H1 (cell line): Measurements from ENCODE around the gene EXO1. TPM values are rescaled to one million over a fixed set of nuclear protein-coding genes. Genes with fewer than 3 reads are reported as not detected.

Experiments used
- CTCF ChIA-PET: fragments of 300-600 bp; sonication (Branson Sonifier 250); formaldehyde crosslinking; loops from one replicate; lab custom pipeline; 2021; ENCODE audit not compliant: partially characterized antibody; lab: Charles Lee
- POLR2A ChIA-PET: fragments of 300-600 bp; sonication (Branson Sonifier 250); formaldehyde crosslinking; loops from one replicate; lab custom pipeline; 2021; ENCODE audit warnings: inconsistent platforms; ENCODE audit not compliant: partially characterized antibody; lab: Charles Lee
- DNase-seq, 2 experiments: peaks; one replicate each; pipeline versions ENCODE4 v3.0.0 to v3.0.0-alpha.2; 2010 to 2022; ENCODE audit warnings: low spot score in 2 of 2, low read depth in 1 of 2, mixed read lengths in 1 of 2
- FAIRE-seq: peaks from 2 replicates; lab custom pipeline; 2011; peaks lifted over from hg19 to GRCh38; lab: Jason Lieb, UNC
- H2AFZ ChIP-seq: 2 replicates; pipeline ENCODE4 v1.8.1; 2012; ENCODE audit warnings: low read length, inconsistent platforms
- H2AK5ac ChIP-seq: 2 replicates; pipeline ENCODE4 v1.6.1; 2013; ENCODE audit warnings: low read depth, low read length
- H2BK120ac ChIP-seq: replicated peaks from 2 replicates; pipeline ENCODE3; 2013; ENCODE audit warnings: low read depth, low read length, inconsistent platforms
- H2BK12ac ChIP-seq: 2 replicates; pipeline ENCODE4 v1.6.1; 2013; ENCODE audit warnings: low read depth, low read length
- H2BK15ac ChIP-seq: 2 replicates; pipeline ENCODE4 v1.6.1; 2013; ENCODE audit warnings: low read length
- H2BK20ac ChIP-seq: 2 replicates; pipeline ENCODE4 v1.6.1; 2013; ENCODE audit warnings: low read length
- H2BK5ac ChIP-seq: 2 replicates; pipeline ENCODE4 v1.6.1; 2013; ENCODE audit warnings: low read depth, low read length
- H3K14ac ChIP-seq: 2 replicates; pipeline ENCODE4 v1.6.1; 2013; ENCODE audit warnings: inconsistent platforms; ENCODE audit not compliant: insufficient read length
- H3K18ac ChIP-seq: 2 replicates; pipeline ENCODE4 v1.6.1; 2013; ENCODE audit warnings: low read length; ENCODE audit errors: extremely low read depth
- H3K23ac ChIP-seq: 2 replicates; pipeline ENCODE4 v1.6.1; 2013; ENCODE audit warnings: inconsistent platforms; ENCODE audit not compliant: insufficient read length
- H3K23me2 ChIP-seq: 2 replicates; pipeline ENCODE4 v1.6.1; 2013; ENCODE audit warnings: low read depth, low read length
- H3K27ac ChIP-seq: 2 replicates; pipeline ENCODE4 v1.6.1; 2011; ENCODE audit warnings: low read depth, low read length, inconsistent platforms
- H3K27me3 ChIP-seq, 4 experiments: replicated peaks in 1 of 4; 1 replicate in 1 of 4; 2 replicates in 3 of 4; pipeline versions ENCODE4 v1.6.1 to v1.8.1; 2011 to 2013; ENCODE audit warnings: low read length in 3 of 4, mild to moderate bottlenecking in 3 of 4, inconsistent platforms in 2 of 4, mixed read lengths in 2 of 4, moderate library complexity in 1 of 4; ENCODE audit not compliant: control insufficient read depth in 3 of 4, insufficient read depth in 3 of 4; ENCODE audit errors: extremely low read depth in 1 of 4
- H3K36me3 ChIP-seq, 4 experiments: 2 replicates each; pipeline versions ENCODE4 v1.6.1 to v1.8.1; 2011 to 2013; ENCODE audit warnings: mild to moderate bottlenecking in 4 of 4, low read length in 3 of 4, moderate library complexity in 2 of 4, control low read depth in 1 of 4, inconsistent platforms in 1 of 4; ENCODE audit not compliant: insufficient read depth in 4 of 4, control insufficient read depth in 2 of 4
- H3K4ac ChIP-seq: replicated peaks from 2 replicates; pipeline ENCODE3; 2013; ENCODE audit warnings: low read length, low read depth, mixed read lengths, inconsistent platforms; ENCODE audit not compliant: insufficient read length
- H3K4me1 ChIP-seq, 4 experiments: replicated peaks in 1 of 4; 1 replicate in 1 of 4; 2 replicates in 3 of 4; pipeline versions ENCODE4 v1.6.1 to v1.8.1; 2011 to 2013; ENCODE audit warnings: low read length in 3 of 4, inconsistent platforms in 2 of 4, mixed read lengths in 1 of 4; ENCODE audit not compliant: insufficient read depth in 4 of 4, control insufficient read depth in 3 of 4
- H3K4me2 ChIP-seq, 2 experiments: 2 replicates each; pipeline versions ENCODE4 v1.6.1 to v1.8.1; 2011 to 2013; ENCODE audit warnings: low read depth in 2 of 2, low read length in 2 of 2, control low read depth in 1 of 2, inconsistent platforms in 1 of 2, mild to moderate bottlenecking in 1 of 2; ENCODE audit not compliant: insufficient read depth in 1 of 2
- H3K4me3 ChIP-seq, 4 experiments: fragments of 200-600, 300-600 bp in 1 of 4; sonication (generic), shearing (Covaris generic), sonication (Bioruptor Twin) in 1 of 4; 2 replicates each; pipeline versions ENCODE4 v1.5.1 to v1.8.1; 2011 to 2016; ENCODE audit warnings: low read length in 4 of 4, low read depth in 3 of 4, control low read depth in 2 of 4, inconsistent platforms in 2 of 4, mild to moderate bottlenecking in 2 of 4, mixed read lengths in 1 of 4, moderate library complexity in 1 of 4; ENCODE audit not compliant: insufficient read depth in 2 of 4; ENCODE audit errors: extremely low read depth in 1 of 4
- H3K56ac ChIP-seq: replicated peaks from 2 replicates; pipeline ENCODE3; 2013; ENCODE audit warnings: low read depth, mild to moderate bottlenecking, mixed read lengths, low read length, inconsistent platforms; ENCODE audit not compliant: insufficient read length
- H3K79me1 ChIP-seq: 2 replicates; pipeline ENCODE4 v1.6.1; 2013; ENCODE audit warnings: low read depth, low read length, control low read depth
- H3K79me2 ChIP-seq, 2 experiments: 2 replicates each; pipeline versions ENCODE4 v1.6.1 to v1.8.1; 2012 to 2013; ENCODE audit warnings: low read length in 2 of 2, mild to moderate bottlenecking in 2 of 2, inconsistent platforms in 1 of 2; ENCODE audit not compliant: insufficient read depth in 2 of 2, control insufficient read depth in 1 of 2
- H3K9ac ChIP-seq, 4 experiments: replicated peaks in 1 of 4; 1 replicate in 1 of 4; 2 replicates in 3 of 4; pipeline versions ENCODE4 v1.6.1 to v1.8.1; 2011 to 2013; ENCODE audit warnings: low read depth in 3 of 4, low read length in 3 of 4, control low read depth in 2 of 4, mild to moderate bottlenecking in 2 of 4, moderate library complexity in 2 of 4, inconsistent platforms in 1 of 4; ENCODE audit errors: extremely low read depth in 1 of 4
- H3K9me3 ChIP-seq, 2 experiments: 2 replicates each; pipeline versions ENCODE4 v1.6.1 to v1.8.1; 2012 to 2013; ENCODE audit warnings: mild to moderate bottlenecking in 2 of 2, moderate library complexity in 2 of 2, control low read depth in 1 of 2, inconsistent platforms in 1 of 2, low read depth in 1 of 2, low read length in 1 of 2, mixed read lengths in 1 of 2; ENCODE audit not compliant: insufficient read depth in 2 of 2
- H4K20me1 ChIP-seq, 2 experiments: replicated peaks in 1 of 2; 2 replicates each; pipeline versions ENCODE3 to v1.8.1; 2011 to 2013; ENCODE audit warnings: inconsistent platforms in 2 of 2, low read length in 2 of 2, mild to moderate bottlenecking in 1 of 2; ENCODE audit not compliant: insufficient read depth in 2 of 2, control insufficient read depth in 1 of 2
- H4K5ac ChIP-seq: 2 replicates; pipeline ENCODE4 v1.6.1; 2013; ENCODE audit warnings: low read length, low read depth, mixed read lengths, inconsistent platforms; ENCODE audit not compliant: insufficient read length
- H4K8ac ChIP-seq: 2 replicates; pipeline ENCODE4 v1.8.0; 2013; ENCODE audit warnings: mild to moderate bottlenecking, moderate library complexity, low read length, inconsistent platforms; ENCODE audit not compliant: insufficient read depth; ENCODE audit errors: extremely low read depth
- H4K91ac ChIP-seq: replicated peaks from 2 replicates; pipeline ENCODE3; 2013; ENCODE audit warnings: low read length, mixed read lengths, inconsistent platforms; ENCODE audit not compliant: insufficient read length
- TAF7 ChIP-seq: optimal IDR thresholded peaks from 2 replicates; pipeline ENCODE3; 2011; ENCODE audit warnings: low read depth, mild to moderate bottlenecking, inconsistent platforms, low read length, moderate library complexity, borderline replicate concordance
- WGBS, 2 experiments: shearing (Covaris generic) in 1 of 2; methylation state at CpG; one replicate each; pipeline versions ENCODE4 v1.1.6 to v1.1.7; 2013 to 2015; ENCODE audit warnings: low lambda C conversion rate in 2 of 2, mixed read lengths in 2 of 2, inconsistent platforms in 1 of 2, low coverage in 1 of 2, missing lambda C conversion rate in 1 of 2; ENCODE audit not compliant: insufficient replicate concordance in 2 of 2, insufficient coverage in 1 of 2, insufficient read length in 1 of 2; ENCODE audit errors: extremely low coverage in 1 of 2, missing lambda C conversion rate in 1 of 2; 5-methylcytosine and 5-hydroxymethylcytosine counted together
- polyA plus RNA-seq, 7 experiments: library from polyadenylated mRNA; depleted of rRNA in 3 of 7; stranded (reverse) in 5 of 7; unstranded in 2 of 7; fragments of >200 nt in 5 of 7; fragments of 200-250 nt in 2 of 7; gene quantifications; 1 replicate in 5 of 7; 2 replicates in 1 of 7; 4 replicates in 1 of 7; pipeline versions ENCODE4 v1.2.1 to v1.2.3, GENCODE V29; 2011 to 2013; ENCODE audit warnings: missing spikeins in 2 of 7, mixed read lengths in 2 of 7
- total RNA-seq: library from RNA; stranded (reverse); fragmentation: NEBNext Ultra II Directional; extraction: Animal tissue kit (Norgen Biotek cat#: 25700); gene quantifications from 2 replicates; pipeline ENCODE4 v1.2.1, GENCODE V29; 2021

The EXO1 gene
- total and polyA plus RNA-seq, 2 of the 8 experiments (the other 6 are each of a cell fraction or from before 2014, with no cell fraction given) = 9.2 to 43.0 TPM

DNA sequence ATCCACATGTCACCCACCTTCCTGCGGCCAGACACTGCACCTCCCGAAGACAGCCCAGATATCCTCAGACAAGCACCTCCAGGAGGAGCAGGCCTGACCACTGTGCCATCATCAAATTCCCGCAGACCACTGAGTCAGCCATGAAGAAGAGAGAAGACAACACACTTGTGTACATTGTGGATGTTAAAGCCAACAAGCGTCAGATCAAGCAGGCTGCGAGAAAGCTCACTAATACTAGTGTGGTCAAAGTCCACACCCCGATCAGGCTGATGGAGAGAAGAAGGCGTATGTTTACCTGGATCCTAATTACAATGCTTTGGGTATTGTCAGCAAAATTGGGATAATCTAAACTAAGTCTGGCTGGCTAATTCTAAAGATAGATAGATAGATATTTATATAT is 68.2 kb downstream of the EXO1 start:
- FAIRE-seq (no peak), DNase-seq (no peak)
- Histone ChIP-seq H3K79me1 (no peaks in the 10 kb centered on the region), H3K9me3 (no peaks in the 10 kb centered on the region), H3K36me3 (no peaks in the 10 kb centered on the region), H4K91ac (no peak overlapping the region), H3K9ac (no peak overlapping the region), H3K4me3 (no peak overlapping the region), H2BK120ac (no peak overlapping the region), H2BK15ac (no peak overlapping the region), H2BK20ac (no peak overlapping the region), H3K4ac (no peak overlapping the region), H3K18ac (no peak overlapping the region), H3K79me2 (no peaks in the 10 kb centered on the region), H2AK5ac (no peak overlapping the region), H4K8ac (no peak overlapping the region), H3K4me2 (no peak overlapping the region), H2BK5ac (no peak overlapping the region), H2AFZ (no peak overlapping the region), H3K23me2 (no peaks in the 10 kb centered on the region), H3K14ac (no peak overlapping the region), H3K23ac (no peak overlapping the region), H4K20me1 (no peaks in the 10 kb centered on the region), H3K56ac (no peak overlapping the region), H3K4me1 (no peaks in the 10 kb centered on the region), H2BK12ac (no peak overlapping the region), H3K27me3 (no peaks in the 10 kb centered on the region), H4K5ac (no peak overlapping the region), H3K27ac (no peak overlapping the region)
- POLR2A ChIA-PET = no interaction called here
- 88% methylated on average over 7 of the region's 7 CpGs; no CpG with 5 or more reads in 1 of the 2 experiments for WGBS, 2 experiments
- no peak for TF ChIP-seq TAF7
- CTCF ChIA-PET = no interaction called here
